Fibroblast of lung (primary cell): ENCODE results near the gene LHFPL2.

ENCODE experiments used
- CTCF ChIP-seq, 2 donors: IDR thresholded peaks in 1 of 2; conservative IDR thresholded peaks in 1 of 2; 1 replicate in 1 of 2; 2 replicates in 1 of 2; pipeline ENCODE4 v1.5.1; 2011 to 2012; ENCODE audit warnings: low read length in 2 of 2, control low read depth in 1 of 2, inconsistent platforms in 1 of 2, low read depth in 1 of 2, mild to moderate bottlenecking in 1 of 2
- EZH2 ChIP-seq: IDR thresholded peaks from 2 replicates; pipeline ENCODE4 v1.5.1; 2012; ENCODE audit warnings: low read length, control low read depth, mild to moderate bottlenecking; ENCODE audit errors: missing control alignments

- no peak for TF ChIP-seq CTCF (conservative IDR thresholded peaks at IDR 0.05 in 1 of 2, IDR thresholded peaks at IDR 0.05 in 1 of 2; ENCODE audit: low read depth in 1 of 2, low read length in 2 of 2)
- TF ChIP-seq EZH2, result no peak
These were observed 110.2 kb downstream of the LHFPL2 start for GRCh38 chr5:78538240-78538850.
